ENCODE results near the gene PRKG1.

The PRKG1 gene

GRCh38 chr10:51857305-51857704 lies 783.0 kb downstream of the PRKG1 start:
- no peaks in the 10 kb centered on the region for H3K79me2 ChIP-seq (ENCODE audit: control insufficient read depth, low read length)
- TF ChIP-seq EZH2phosphoT487 (IDR thresholded peaks at IDR 0.05; ENCODE audit: borderline replicate concordance, low read length), result no peak
- TF ChIP-seq, protein P1, sequence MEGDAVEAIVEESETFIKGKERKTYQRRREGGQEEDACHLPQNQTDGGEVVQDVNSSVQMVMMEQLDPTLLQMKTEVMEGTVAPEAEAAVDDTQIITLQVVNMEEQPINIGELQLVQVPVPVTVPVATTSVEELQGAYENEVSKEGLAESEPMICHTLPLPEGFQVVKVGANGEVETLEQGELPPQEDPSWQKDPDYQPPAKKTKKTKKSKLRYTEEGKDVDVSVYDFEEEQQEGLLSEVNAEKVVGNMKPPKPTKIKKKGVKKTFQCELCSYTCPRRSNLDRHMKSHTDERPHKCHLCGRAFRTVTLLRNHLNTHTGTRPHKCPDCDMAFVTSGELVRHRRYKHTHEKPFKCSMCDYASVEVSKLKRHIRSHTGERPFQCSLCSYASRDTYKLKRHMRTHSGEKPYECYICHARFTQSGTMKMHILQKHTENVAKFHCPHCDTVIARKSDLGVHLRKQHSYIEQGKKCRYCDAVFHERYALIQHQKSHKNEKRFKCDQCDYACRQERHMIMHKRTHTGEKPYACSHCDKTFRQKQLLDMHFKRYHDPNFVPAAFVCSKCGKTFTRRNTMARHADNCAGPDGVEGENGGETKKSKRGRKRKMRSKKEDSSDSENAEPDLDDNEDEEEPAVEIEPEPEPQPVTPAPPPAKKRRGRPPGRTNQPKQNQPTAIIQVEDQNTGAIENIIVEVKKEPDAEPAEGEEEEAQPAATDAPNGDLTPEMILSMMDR (IDR thresholded peaks at IDR 0.05; ENCODE audit: low read depth, low read length, poor library complexity, severe bottlenecking), result no peak
- H3K4me2 ChIP-seq (ENCODE audit: low read length), result no peak overlapping the region
- no peak overlapping the region for H3K4me3 ChIP-seq (ENCODE audit: low read length)
- no peaks in the 10 kb centered on the region for H3K9me3 ChIP-seq (ENCODE audit: control insufficient read depth, insufficient read depth, low read length)
- no peaks in the 10 kb centered on the region for H4K20me1 ChIP-seq (ENCODE audit: control insufficient read depth, insufficient read depth, low read depth, low read length)
- no peaks in the 10 kb centered on the region for H3K36me3 ChIP-seq (ENCODE audit: control insufficient read depth, low read length)
- H3K27me3 ChIP-seq (ENCODE audit: control insufficient read depth, low read length), result no peaks in the 10 kb centered on the region
- H3K4me1 ChIP-seq (ENCODE audit: control insufficient read depth, low read length), result no peaks in the 10 kb centered on the region
- no peaks in the 10 kb centered on the region for H3F3A ChIP-seq (ENCODE audit: control insufficient read depth, insufficient read depth)
- H3K27ac ChIP-seq (ENCODE audit: low read depth, low read length), result no peak overlapping the region
- no peaks in the 10 kb centered on the region for H3K9me2 ChIP-seq (replicated peaks; ENCODE audit: control insufficient read depth, low read length)

- no peak overlapping the region for H3K4me2 ChIP-seq (ENCODE audit: low read length)
These were observed 786.0 kb downstream of the PRKG1 start for GRCh38 chr10:51860257-51860656.

GRCh38 chr10:51861051-51861450 lies 786.8 kb downstream of the PRKG1 start:
- no peaks in the 10 kb centered on the region for H3F3A ChIP-seq (ENCODE audit: control insufficient read depth, insufficient read depth)
- H3K27me3 ChIP-seq (ENCODE audit: control insufficient read depth, low read length), result no peaks in the 10 kb centered on the region
- H3K4me2 ChIP-seq (ENCODE audit: low read length), result no peak overlapping the region

More at GRCh38 chr10:51860257-51860656, 786.0 kb downstream of the PRKG1 start:
- Histone ChIP-seq H4K20me1 (ENCODE audit: control insufficient read depth, insufficient read depth, low read depth, low read length) (no peaks in the 10 kb centered on the region), H3K4me3 (ENCODE audit: low read length) (no peak overlapping the region), H3F3A (ENCODE audit: control insufficient read depth, insufficient read depth) (no peaks in the 10 kb centered on the region), H3K9me3 (ENCODE audit: control insufficient read depth, insufficient read depth, low read length) (no peaks in the 10 kb centered on the region), H3K27me3 (ENCODE audit: control insufficient read depth, low read length) (no peaks in the 10 kb centered on the region), H3K9me2 (replicated peaks; ENCODE audit: control insufficient read depth, low read length) (no peaks in the 10 kb centered on the region), H3K27ac (ENCODE audit: low read depth, low read length) (no peak overlapping the region), H3K4me1 (ENCODE audit: control insufficient read depth, low read length) (no peaks in the 10 kb centered on the region), H3K79me2 (ENCODE audit: control insufficient read depth, low read length) (no peaks in the 10 kb centered on the region), H3K36me3 (ENCODE audit: control insufficient read depth, low read length) (no peaks in the 10 kb centered on the region)
- TF ChIP-seq, protein P1 (IDR thresholded peaks at IDR 0.05; ENCODE audit: low read depth, low read length, poor library complexity, severe bottlenecking), result no peak
- no peak for TF ChIP-seq EZH2phosphoT487 (IDR thresholded peaks at IDR 0.05; ENCODE audit: borderline replicate concordance, low read length)

More at GRCh38 chr10:51861051-51861450, 786.8 kb downstream of the PRKG1 start:
- no peaks in the 10 kb centered on the region for H3K4me1 ChIP-seq (ENCODE audit: control insufficient read depth, low read length)
- H3K27ac ChIP-seq (ENCODE audit: low read depth, low read length), result no peak overlapping the region
- no peaks in the 10 kb centered on the region for H3K79me2 ChIP-seq (ENCODE audit: control insufficient read depth, low read length)
- no peak overlapping the region for H3K4me3 ChIP-seq (ENCODE audit: low read length)
- no peaks in the 10 kb centered on the region for H3K9me3 ChIP-seq (ENCODE audit: control insufficient read depth, insufficient read depth, low read length)
- no peaks in the 10 kb centered on the region for H3K9me2 ChIP-seq (replicated peaks; ENCODE audit: control insufficient read depth, low read length)
- no peaks in the 10 kb centered on the region for H4K20me1 ChIP-seq (ENCODE audit: control insufficient read depth, insufficient read depth, low read depth, low read length)
- H3K36me3 ChIP-seq (ENCODE audit: control insufficient read depth, low read length), result no peaks in the 10 kb centered on the region
- TF ChIP-seq, protein P1 (IDR thresholded peaks at IDR 0.05; ENCODE audit: low read depth, low read length, poor library complexity, severe bottlenecking), result no peak
- TF ChIP-seq EZH2phosphoT487 (IDR thresholded peaks at IDR 0.05; ENCODE audit: borderline replicate concordance, low read length), result no peak
